OCI-LY7 (cell line): ENCODE measurements around the gene NTRK3. TPM values are rescaled to one million over a fixed set of nuclear protein-coding genes. Genes with fewer than 3 reads are reported as not detected.

ENCODE experiments used
- BruUV-seq: library from RNA; stranded (reverse); fragments of 400-500 nt; replicated peaks from 2 replicates; lab custom pipeline; 2021; lab: Mats Ljungman, UMichigan
- CTCF ChIA-PET: fragments of 300-600 bp; sonication (Branson Sonifier 250); formaldehyde crosslinking; loops from one replicate; lab custom pipeline; 2022; ENCODE audit warnings: antibody characterized with exemption; ENCODE audit not compliant: unreplicated experiment; lab: Charles Lee
- POLR2A ChIA-PET: fragments of 300-600 bp; sonication (Branson Sonifier 250); formaldehyde crosslinking; loops from one replicate; lab custom pipeline; 2022; ENCODE audit warnings: antibody characterized with exemption; lab: Charles Lee
- DNase-seq: peaks from one replicate; pipeline ENCODE4 v3.0.0-alpha.2; 2015; ENCODE audit warnings: low spot score
- H2AFZ ChIP-seq: fragments of 200-600 bp; sonication (generic), shearing (Covaris generic); 2 replicates; pipeline ENCODE4 v1.6.1; 2014; ENCODE audit warnings: mild to moderate bottlenecking, antibody characterized with exemption, low read length, moderate library complexity
- H3K27ac ChIP-seq: fragments of 200-600 bp; sonication (generic); 2 replicates; pipeline ENCODE4 v1.5.1; 2014; ENCODE audit warnings: mixed run types, low read depth, mild to moderate bottlenecking, moderate library complexity, low read length, inconsistent platforms; ENCODE audit not compliant: poor library complexity, severe bottlenecking
- H3K36me3 ChIP-seq: fragments of 200-600 bp; sonication (generic); 2 replicates; pipeline ENCODE4 v1.6.1; 2014; ENCODE audit warnings: mild to moderate bottlenecking, antibody characterized with exemption, low read length, moderate library complexity, mixed read lengths; ENCODE audit not compliant: insufficient read depth
- H3K4me1 ChIP-seq: fragments of 200-600 bp; sonication (generic); 2 replicates; pipeline ENCODE4 v1.5.1; 2014; ENCODE audit warnings: mild to moderate bottlenecking, low read length; ENCODE audit not compliant: insufficient read depth, poor library complexity, severe bottlenecking
- H3K4me2 ChIP-seq: fragments of 200-600 bp; sonication (generic); 2 replicates; pipeline ENCODE4 v1.6.1; 2014; ENCODE audit warnings: mild to moderate bottlenecking, low read length
- H3K4me3 ChIP-seq: fragments of 200-600 bp; sonication (generic); 2 replicates; pipeline ENCODE4 v1.5.1; 2014; ENCODE audit warnings: mild to moderate bottlenecking, low read depth, low read length; ENCODE audit not compliant: poor library complexity, severe bottlenecking
- H3K79me2 ChIP-seq: fragments of 200-600 bp; sonication (generic); 2 replicates; pipeline ENCODE4 v1.6.1; 2016; ENCODE audit warnings: low read depth, mild to moderate bottlenecking, low read length, moderate library complexity, mixed read lengths; ENCODE audit not compliant: insufficient read depth
- H3K9me2 ChIP-seq: fragments of 200-600 bp; sonication (generic); 2 replicates; pipeline ENCODE4 v1.6.1; 2016; ENCODE audit warnings: mild to moderate bottlenecking, low read length, mixed read lengths; ENCODE audit not compliant: insufficient read depth
- H3K9me3 ChIP-seq: fragments of 200-600 bp; sonication (generic); 2 replicates; pipeline ENCODE4 v1.6.1; 2014; ENCODE audit warnings: mild to moderate bottlenecking, mixed run types, low read length, mixed read lengths
- H4K20me1 ChIP-seq: fragments of 200-600 bp; sonication (generic); 2 replicates; pipeline ENCODE4 v1.6.1; 2014; ENCODE audit warnings: mild to moderate bottlenecking, antibody characterized with exemption, low read length, moderate library complexity, mixed read lengths; ENCODE audit not compliant: insufficient read depth
- EZH2phosphoT487 ChIP-seq: fragments of 200-600 bp; sonication (generic); IDR thresholded peaks from 2 replicates; pipeline ENCODE4 v1.6.1; 2018; ENCODE audit warnings: low read depth, borderline replicate concordance, mild to moderate bottlenecking, mixed run types, antibody characterized with exemption, low read length, moderate library complexity, mixed read lengths
- intact Hi-C: fragments of 100-400 bp; cut with micrococcal nuclease; formaldehyde crosslinking; loops from one replicate; pipeline ENCODE4 v1.10.0; 2022; ENCODE audit not compliant: unreplicated experiment
- total RNA-seq, 2 experiments: library from RNA; depleted of rRNA in 1 of 2; stranded (reverse); fragments of >200 nt in 1 of 2; shearing (Covaris generic) in 1 of 2; gene quantifications; 2 replicates each; pipeline ENCODE4 v1.2.3, GENCODE V29; 2014 to 2022
- TF ChIP-seq, protein P1 (sequence below): fragments of 200-600 bp; sonication (generic); conservative IDR thresholded peaks from 2 replicates; pipeline ENCODE4 v1.5.1; 2014; ENCODE audit warnings: mild to moderate bottlenecking, antibody characterized with exemption, low read length, moderate library complexity, mixed read lengths

The NTRK3 gene
- total RNA-seq, 2 experiments from 2014 or later, result 0.50 to 2.5 TPM

DNA sequence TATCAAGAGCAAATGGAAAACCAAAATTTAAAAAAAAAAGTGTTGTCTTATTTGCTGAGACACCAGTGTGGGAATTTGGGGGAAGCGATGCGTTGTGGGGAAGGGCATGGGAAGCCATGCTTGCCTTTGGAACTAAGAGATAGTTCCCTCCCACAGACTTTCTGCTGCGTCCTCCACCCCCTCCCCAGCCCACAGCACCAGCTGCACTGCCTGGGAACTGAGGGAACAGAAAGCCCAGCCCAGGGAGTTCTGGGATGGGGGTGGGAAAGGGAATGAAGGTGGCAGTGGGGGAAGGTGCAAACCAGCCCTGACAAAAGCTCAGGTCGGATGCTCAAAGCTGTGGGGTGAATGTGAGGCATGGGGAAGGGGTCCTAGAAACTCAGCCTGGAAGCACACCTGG lies 8.1 kb upstream of the NTRK3 start:
- CTCF ChIA-PET, result no interaction called here

DNA sequence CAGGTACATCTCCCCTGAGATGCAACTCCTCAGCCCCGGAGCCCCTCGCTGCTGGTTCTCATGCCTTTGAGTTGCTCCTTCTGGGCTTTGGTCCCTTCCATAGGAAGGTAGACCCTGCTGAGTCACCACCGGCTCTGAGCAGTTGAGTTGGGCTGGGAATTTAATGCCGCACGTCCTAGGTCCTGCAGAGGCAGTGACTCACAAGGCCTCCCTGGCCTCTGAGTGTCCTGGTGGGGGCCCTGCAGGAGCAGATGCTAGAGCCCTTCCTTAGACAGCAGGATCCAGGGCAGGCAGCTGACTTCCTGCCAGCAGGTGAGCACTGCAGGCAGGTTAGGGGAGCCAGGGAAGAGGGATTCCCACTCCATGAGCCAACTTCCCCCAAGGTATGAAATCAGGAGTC lies 5.5 kb upstream of the NTRK3 start:
- Histone ChIP-seq H3K4me2 (no peak overlapping the region), H3K9me2 (no peaks in the 10 kb centered on the region), H4K20me1 (no peaks in the 10 kb centered on the region), H3K27ac (no peak overlapping the region), H3K4me3 (no peak overlapping the region), H3K36me3 (no peaks in the 10 kb centered on the region), H3K79me2 (no peaks in the 10 kb centered on the region), H3K9me3 (no peaks in the 10 kb centered on the region), H2AFZ (no peak overlapping the region), H3K4me1 (peaks cover 7% of the 10 kb centered on the region)
- ChIA-PET CTCF (no interaction called here), POLR2A (no interaction called here)
- intact Hi-C loops, result no loop called here
- TF ChIP-seq EZH2phosphoT487, result no peak
- TF ChIP-seq, protein P1, sequence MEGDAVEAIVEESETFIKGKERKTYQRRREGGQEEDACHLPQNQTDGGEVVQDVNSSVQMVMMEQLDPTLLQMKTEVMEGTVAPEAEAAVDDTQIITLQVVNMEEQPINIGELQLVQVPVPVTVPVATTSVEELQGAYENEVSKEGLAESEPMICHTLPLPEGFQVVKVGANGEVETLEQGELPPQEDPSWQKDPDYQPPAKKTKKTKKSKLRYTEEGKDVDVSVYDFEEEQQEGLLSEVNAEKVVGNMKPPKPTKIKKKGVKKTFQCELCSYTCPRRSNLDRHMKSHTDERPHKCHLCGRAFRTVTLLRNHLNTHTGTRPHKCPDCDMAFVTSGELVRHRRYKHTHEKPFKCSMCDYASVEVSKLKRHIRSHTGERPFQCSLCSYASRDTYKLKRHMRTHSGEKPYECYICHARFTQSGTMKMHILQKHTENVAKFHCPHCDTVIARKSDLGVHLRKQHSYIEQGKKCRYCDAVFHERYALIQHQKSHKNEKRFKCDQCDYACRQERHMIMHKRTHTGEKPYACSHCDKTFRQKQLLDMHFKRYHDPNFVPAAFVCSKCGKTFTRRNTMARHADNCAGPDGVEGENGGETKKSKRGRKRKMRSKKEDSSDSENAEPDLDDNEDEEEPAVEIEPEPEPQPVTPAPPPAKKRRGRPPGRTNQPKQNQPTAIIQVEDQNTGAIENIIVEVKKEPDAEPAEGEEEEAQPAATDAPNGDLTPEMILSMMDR, result no peak
- BruUV-seq, result no TSS peak
- no peak for DNase-seq

More for the DNA sequence above, 8.1 kb upstream of the NTRK3 start:
- Histone ChIP-seq H2AFZ (no peak overlapping the region), H3K9me3 (no peaks in the 10 kb centered on the region), H3K4me1 (no peaks in the 10 kb centered on the region), H3K27ac (no peak overlapping the region), H3K36me3 (no peaks in the 10 kb centered on the region), H3K4me2 (no peak overlapping the region), H3K9me2 (no peaks in the 10 kb centered on the region), H3K4me3 (no peak overlapping the region), H3K79me2 (no peaks in the 10 kb centered on the region), H4K20me1 (no peaks in the 10 kb centered on the region)
- no peak for DNase-seq
- no TSS peak for BruUV-seq
- intact Hi-C loops, result no loop called here
- TF ChIP-seq, protein P1, result no peak
- no peak for TF ChIP-seq EZH2phosphoT487
- POLR2A ChIA-PET, result no interaction called here

DNA sequence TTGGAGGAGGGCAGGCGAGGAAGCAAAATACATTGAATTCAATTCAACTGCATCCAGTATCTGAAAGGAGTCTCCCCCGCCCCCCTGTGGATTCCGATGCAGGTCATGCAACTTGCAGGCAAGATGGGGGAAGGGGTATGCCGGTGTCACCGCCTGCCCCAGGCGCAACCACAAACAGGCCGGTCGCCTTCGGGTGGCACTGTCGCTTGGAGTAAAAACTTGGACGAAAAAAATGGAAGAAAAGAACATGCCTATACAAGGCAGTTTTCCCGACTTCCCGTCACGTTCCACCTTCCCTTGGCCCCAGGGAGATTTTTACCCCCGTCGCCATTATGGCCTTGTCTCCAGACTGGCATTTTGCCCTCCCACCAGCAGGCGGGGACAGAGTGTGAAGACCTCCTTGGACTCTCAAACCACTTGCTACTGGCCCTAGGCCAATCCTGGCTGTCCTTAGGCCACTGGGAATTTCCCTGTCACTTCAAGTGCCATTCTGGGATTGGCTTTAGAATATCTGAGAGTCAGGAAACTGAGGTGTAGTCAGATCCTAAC lies 1.6 kb upstream of the NTRK3 start:
- intact Hi-C loops, result no loop called here
- Histone ChIP-seq H2AFZ (0 out of 2 replicates have a peak overlapping the region, but pooled peaks have one; percentile 72), H3K9me2 (no peaks in the 10 kb centered on the region), H3K36me3 (no peaks in the 10 kb centered on the region), H3K27ac (no peak overlapping the region), H3K79me2 (no peaks in the 10 kb centered on the region), H3K4me2 (peak overlapping the region; percentile 74), H3K4me1 (peaks cover 7% of the 10 kb centered on the region), H3K9me3 (no peaks in the 10 kb centered on the region), H3K4me3 (peak overlapping the region; percentile 71), H4K20me1 (no peaks in the 10 kb centered on the region)
- DNase-seq, result peak; percentile 29
- CTCF ChIA-PET, result no interaction called here
- no TSS peak for BruUV-seq
- POLR2A ChIA-PET, result interaction anchor here (1.1 to 1.8 kb wide), 3 partner anchors 22 to 144 kb away, joined by 3 to 10 read pairs (median 4); no protein-coding TSS in a partner anchor
- TF ChIP-seq, protein P1, result peak; percentile 64
- no peak for TF ChIP-seq EZH2phosphoT487
